HepG2 (cell line): ENCODE measurements around the gene SKIL. TPM values are rescaled to one million over a fixed set of nuclear protein-coding genes. Genes with fewer than 3 reads are reported as not detected.

Source experiments
- BATF2 ChIP-seq: sonication (generic); formaldehyde crosslinking; IDR thresholded peaks from 2 replicates; pipeline ENCODE4 v1.8.0; 2022; ENCODE audit warnings: mild to moderate bottlenecking, missing genetic modification reagents, moderate library complexity
- HNRNPK ChIP-seq: fragments of 200-400 bp; formaldehyde crosslinking; IDR thresholded peaks from 2 replicates; pipeline ENCODE4 v1.6.1; 2018; ENCODE audit warnings: low read length, low read depth, moderate library complexity, mild to moderate bottlenecking; ENCODE audit not compliant: poor library complexity, severe bottlenecking
- JUND ChIP-seq: sonication (generic); formaldehyde crosslinking; IDR thresholded peaks from 2 replicates; pipeline ENCODE4 v1.8.0; 2022; ENCODE audit warnings: mild to moderate bottlenecking, missing genetic modification reagents
- KDM5B ChIP-seq: sonication (generic); formaldehyde crosslinking; IDR thresholded peaks from 2 replicates; pipeline ENCODE4 v1.4.0; 2020; ENCODE audit warnings: missing genetic modification reagents, mild to moderate bottlenecking, borderline replicate concordance
- MAFG ChIP-seq: sonication (generic); formaldehyde crosslinking; IDR thresholded peaks from 2 replicates; pipeline ENCODE4 v1.5.1; 2020; ENCODE audit warnings: mild to moderate bottlenecking, missing genetic modification reagents
- RARA ChIP-seq: IDR thresholded peaks from 2 replicates; pipeline ENCODE4 v1.6.1; 2016; ENCODE audit warnings: missing genetic modification reagents, missing compliant biosample characterization
- SATB2 ChIP-seq: sonication (generic); formaldehyde crosslinking; IDR thresholded peaks from 2 replicates; pipeline ENCODE4 v1.5.0; 2020; ENCODE audit warnings: missing genetic modification reagents
- SNAI1 ChIP-seq: sonication (generic); formaldehyde crosslinking; IDR thresholded peaks from 2 replicates; pipeline ENCODE4 v1.5.0; 2020; ENCODE audit warnings: mild to moderate bottlenecking, missing genetic modification reagents, borderline replicate concordance
- SOX6 ChIP-seq, 2 experiments: fragments of 450-650 bp in 1 of 2; sonication (generic) in 1 of 2; formaldehyde crosslinking in 1 of 2; IDR thresholded peaks; 2 replicates each; pipeline versions ENCODE4 v1.4.0 to v1.6.1; 2017 to 2020; ENCODE audit warnings: antibody characterized with exemption in 1 of 2, mild to moderate bottlenecking in 1 of 2, missing genetic modification reagents in 1 of 2
- THRA ChIP-seq: sonication (generic); formaldehyde crosslinking; IDR thresholded peaks from 2 replicates; pipeline ENCODE4 v1.4.0; 2020; ENCODE audit warnings: missing genetic modification reagents, borderline replicate concordance
- ZHX1 ChIP-seq: sonication (generic); formaldehyde crosslinking; IDR thresholded peaks from 2 replicates; pipeline ENCODE4 v1.8.1; 2022; ENCODE audit warnings: low read depth, mild to moderate bottlenecking, missing genetic modification reagents
- ZNF234 ChIP-seq: sonication (generic); formaldehyde crosslinking; conservative IDR thresholded peaks from 2 replicates; pipeline ENCODE4 v1.5.1; 2020; ENCODE audit warnings: mild to moderate bottlenecking, missing genetic modification reagents
- ZNF652 ChIP-seq: IDR thresholded peaks from 2 replicates; pipeline ENCODE4 v1.6.1; 2016; ENCODE audit warnings: low read depth, borderline replicate concordance
- ZNF761 ChIP-seq: sonication (generic); formaldehyde crosslinking; conservative IDR thresholded peaks from 2 replicates; pipeline ENCODE4 v1.4.0; 2020; ENCODE audit warnings: mild to moderate bottlenecking, missing genetic modification reagents
- ZNF782 ChIP-seq: sonication (generic); formaldehyde crosslinking; IDR thresholded peaks from 2 replicates; pipeline ENCODE4 v1.4.0; 2020; ENCODE audit warnings: missing genetic modification reagents, mild to moderate bottlenecking, borderline replicate concordance
- ZXDC ChIP-seq: sonication (generic); formaldehyde crosslinking; IDR thresholded peaks from 2 replicates; pipeline ENCODE4 v1.5.0; 2020; ENCODE audit warnings: mild to moderate bottlenecking, missing genetic modification reagents
- polyA plus RNA-seq, 8 experiments: library from polyadenylated mRNA; depleted of rRNA in 3 of 8; stranded (reverse) in 7 of 8; unstranded in 1 of 8; fragments of >200 nt; fragmentation: Illumina TruSeq in 4 of 8; extraction: Trizol in 4 of 8; gene quantifications; 2 replicates each; pipeline versions ENCODE4 v1.2.1 to v1.2.3, GENCODE V29; 2011 to 2016; ENCODE audit warnings: low read depth in 4 of 8, missing spikeins in 1 of 8, mixed read lengths in 1 of 8; ENCODE audit not compliant: insufficient read depth in 1 of 8
- total RNA-seq, 5 experiments: library from RNA; depleted of rRNA; stranded (reverse); fragments of >200 nt; fragmentation: Illumina TruSeq; extraction: Trizol; gene quantifications; 2 replicates each; pipeline ENCODE4 v1.2.3, GENCODE V29; 2016; ENCODE audit warnings: low read depth in 1 of 5
- TF ChIP-seq, protein P1 (sequence below): sonication (generic); formaldehyde crosslinking; IDR thresholded peaks from 2 replicates; pipeline ENCODE4 v1.8.1; 2023; ENCODE audit warnings: mild to moderate bottlenecking, inconsistent platforms, moderate library complexity, missing genetic modification reagents, borderline replicate concordance

The SKIL gene
- total and polyA plus RNA-seq, 2 of the 13 experiments (the other 11 are each of a cell fraction or from before 2014, with no cell fraction given), result 5.2 to 20.7 TPM

GRCh38 chr3:170358042-170359010 lies 811 bp downstream of the SKIL start (continued):
- TF ChIP-seq BATF2 (CRISPR knock-in tag), result no peak
- no peak for TF ChIP-seq ZNF234
- no peak for TF ChIP-seq ZHX1 (CRISPR knock-in tag)
- TF ChIP-seq SOX6 (IDR thresholded peaks at IDR 0.05), result no peak
- peak; percentile 11; the same call in 1 of the 2 replicates for TF ChIP-seq SOX6 (CRISPR knock-in tag; IDR thresholded peaks at IDR 0.05)
- TF ChIP-seq SNAI1 (CRISPR knock-in tag), result no peak
- TF ChIP-seq JUND (CRISPR knock-in tag), result no peak
- 0 out of 2 replicates have a peak, but pooled peaks have one; percentile 5 for TF ChIP-seq ZXDC (CRISPR knock-in tag)
- TF ChIP-seq MAFG, result 0 out of 2 replicates have a peak, but pooled peaks have one; percentile 31
- peak; percentile 70; the same call in 1 of the 2 replicates for TF ChIP-seq KDM5B (CRISPR knock-in tag)
- no peak for TF ChIP-seq ZNF782
- peak; percentile 90; the same call in 1 of the 2 replicates for TF ChIP-seq THRA
- TF ChIP-seq ZNF652 (CRISPR knock-in tag), result no peak
- peak; percentile 22 for TF ChIP-seq HNRNPK
- no peak for TF ChIP-seq ZNF761 (CRISPR knock-in tag)
- no peak for TF ChIP-seq SATB2 (CRISPR knock-in tag)
- peak; percentile 54; the same call in 1 of the 2 replicates for TF ChIP-seq RARA (CRISPR knock-in tag)
- TF ChIP-seq, protein P1, sequence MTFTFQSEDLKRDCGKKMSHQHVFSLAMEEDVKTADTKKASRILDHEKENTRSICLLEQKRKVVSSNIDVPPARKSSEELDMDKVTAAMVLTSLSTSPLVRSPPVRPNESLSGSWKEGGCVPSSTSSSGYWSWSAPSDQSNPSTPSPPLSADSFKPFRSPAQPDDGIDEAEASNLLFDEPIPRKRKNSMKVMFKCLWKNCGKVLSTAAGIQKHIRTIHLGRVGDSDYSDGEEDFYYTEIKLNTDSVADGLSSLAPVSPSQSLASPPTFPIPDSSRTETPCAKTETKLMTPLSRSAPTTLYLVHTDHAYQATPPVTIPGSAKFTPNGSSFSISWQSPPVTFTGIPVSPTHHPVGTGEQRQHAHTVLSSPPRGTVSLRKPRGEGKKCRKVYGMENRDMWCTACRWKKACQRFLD (CRISPR knock-in tag), result no peak
